ENCODE results near the gene ADGRL1. TPM values are rescaled to one million over a fixed set of nuclear protein-coding genes. Genes with fewer than 3 reads are reported as not detected.

ADGRL1 gene
- total RNA-seq, 1 experiment from 2014 or later, result 26.5 TPM

DNA sequence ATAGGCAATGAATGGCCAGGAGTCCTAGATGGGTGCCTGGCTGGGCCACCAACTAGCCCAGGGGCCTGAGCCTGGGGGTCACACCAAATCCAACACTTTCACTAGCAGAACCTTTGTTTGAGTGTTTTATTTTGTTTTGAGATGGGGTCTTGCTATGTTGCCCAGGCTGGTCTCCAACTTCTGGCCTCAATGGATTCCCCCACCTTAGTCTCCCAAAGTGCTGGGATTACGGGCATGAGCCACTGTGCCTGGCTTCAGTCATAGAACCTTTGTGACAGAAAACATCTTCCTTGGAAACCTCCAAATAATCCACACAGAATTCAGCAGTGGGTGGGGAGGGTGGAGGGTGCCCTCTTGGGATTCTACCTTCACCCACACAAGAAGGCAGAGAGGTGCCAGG, 94.5 kb downstream of the ADGRL1 start:
- no peaks in the 10 kb centered on the region for H3K4me1 Mint-ChIP-seq (ENCODE audit: low read depth, unreplicated experiment)
- no TSS peak for BruUV-seq (replicated peaks)
- no peak overlapping the region for H3K4me3 Mint-ChIP-seq (ENCODE audit: low read depth, unreplicated experiment)
- no peak for DNase-seq
- TF ChIP-seq CTCF (IDR thresholded peaks at IDR 0.05; ENCODE audit: unreplicated experiment), result no peak
- H3K27me3 Mint-ChIP-seq (ENCODE audit: unreplicated experiment), result no peaks in the 10 kb centered on the region
- H3K9me3 Mint-ChIP-seq (ENCODE audit: low read depth, unreplicated experiment), result no peaks in the 10 kb centered on the region
- H3K27ac Mint-ChIP-seq (ENCODE audit: unreplicated experiment), result no peak overlapping the region
- intact Hi-C loops (cut with micrococcal nuclease; ENCODE audit: unreplicated experiment), result no loop called here
- peaks cover 12% of the 10 kb centered on the region for H3K36me3 Mint-ChIP-seq (ENCODE audit: insufficient read depth, unreplicated experiment)
- CTCF ChIA-PET, result no interaction called here

DNA sequence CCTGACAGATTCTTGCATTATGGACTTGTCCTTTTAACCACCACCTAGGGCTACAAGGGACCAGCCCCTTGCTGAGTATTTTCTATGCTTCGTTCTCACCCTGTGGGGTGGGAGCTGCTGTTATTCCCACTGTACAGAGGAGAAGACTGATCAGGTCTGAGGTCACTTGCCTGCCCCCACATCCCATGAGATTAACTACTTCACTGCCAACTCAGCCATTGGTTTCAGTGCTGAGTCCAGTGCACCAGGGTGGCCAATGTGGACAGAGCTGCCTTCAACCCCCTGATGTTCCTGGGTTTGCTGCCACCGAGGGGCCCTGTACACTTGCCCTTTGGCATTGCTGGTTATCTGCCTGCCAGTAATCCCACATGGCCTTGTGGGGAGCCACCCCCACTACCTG, 95.3 kb downstream of the ADGRL1 start:
- no peak overlapping the region for H3K27ac Mint-ChIP-seq (ENCODE audit: unreplicated experiment)
- H3K4me3 Mint-ChIP-seq (ENCODE audit: low read depth, unreplicated experiment), result no peak overlapping the region
- CTCF ChIA-PET, result interaction anchor here (0.6 kb wide), 1 partner anchor 1378 kb away, joined by 4 read pairs; no protein-coding TSS in a partner anchor
- no peak for DNase-seq
- no peaks in the 10 kb centered on the region for H3K9me3 Mint-ChIP-seq (ENCODE audit: low read depth, unreplicated experiment)
- BruUV-seq (replicated peaks), result no TSS peak
- intact Hi-C loops (cut with micrococcal nuclease; ENCODE audit: unreplicated experiment), result no loop called here
- TF ChIP-seq CTCF (IDR thresholded peaks at IDR 0.05; ENCODE audit: unreplicated experiment), result no peak
- peaks cover 10% of the 10 kb centered on the region for H3K36me3 Mint-ChIP-seq (ENCODE audit: insufficient read depth, unreplicated experiment)
- H3K4me1 Mint-ChIP-seq (ENCODE audit: low read depth, unreplicated experiment), result no peaks in the 10 kb centered on the region
- H3K27me3 Mint-ChIP-seq (ENCODE audit: unreplicated experiment), result no peaks in the 10 kb centered on the region

DNA sequence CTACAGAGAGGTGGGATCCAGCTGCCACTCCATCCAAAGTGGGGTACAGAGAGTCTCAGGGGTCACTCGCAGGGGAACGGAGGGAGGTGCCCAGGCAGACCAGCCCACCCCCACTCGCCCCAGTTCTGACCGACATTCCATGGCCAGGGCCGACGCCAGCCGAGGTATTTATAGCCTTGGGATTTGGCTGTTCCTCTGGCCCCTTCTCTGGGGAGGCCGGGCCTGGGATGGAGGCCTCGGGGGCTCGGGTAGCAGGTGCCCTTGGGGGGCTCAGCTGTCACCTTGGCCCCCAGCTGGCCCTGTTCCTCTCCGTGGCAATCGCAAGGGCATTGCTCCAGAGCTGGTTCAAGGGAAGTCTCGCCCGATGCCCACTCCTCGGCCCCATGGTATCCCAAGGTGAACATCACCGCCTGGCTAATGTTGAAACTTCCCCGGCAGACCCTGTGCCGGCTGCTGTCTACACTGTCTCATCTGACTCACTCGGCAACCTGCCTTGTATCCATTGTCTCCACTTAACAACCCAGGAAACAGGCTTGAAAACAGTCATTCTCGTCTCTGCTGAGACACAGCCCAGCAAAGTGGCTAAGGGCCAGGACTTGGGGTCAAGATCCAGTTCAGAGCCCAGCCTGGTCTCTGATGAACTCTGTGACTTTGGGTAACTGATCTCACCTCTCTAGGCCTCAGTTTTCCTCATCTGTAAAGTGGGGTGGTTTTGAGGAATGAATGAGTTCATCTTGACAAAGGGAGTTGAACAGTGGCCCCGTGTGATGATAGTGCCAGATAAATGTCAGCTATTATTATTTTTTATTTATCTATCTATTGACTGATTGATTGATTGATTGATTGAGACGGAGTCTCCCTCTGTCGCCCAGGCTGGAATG, 98.1 kb downstream of the ADGRL1 start:
- Mint-ChIP-seq H3K36me3 (ENCODE audit: insufficient read depth, unreplicated experiment) (peaks cover 6% of the 10 kb centered on the region), H3K9me3 (ENCODE audit: low read depth, unreplicated experiment) (no peaks in the 10 kb centered on the region), H3K27ac (ENCODE audit: unreplicated experiment) (no peak overlapping the region), H3K27me3 (ENCODE audit: unreplicated experiment) (no peaks in the 10 kb centered on the region), H3K4me3 (ENCODE audit: low read depth, unreplicated experiment) (no peak overlapping the region), H3K4me1 (ENCODE audit: low read depth, unreplicated experiment) (no peaks in the 10 kb centered on the region)
- no peak for TF ChIP-seq CTCF (IDR thresholded peaks at IDR 0.05; ENCODE audit: unreplicated experiment)
- no peak for DNase-seq
- CTCF ChIA-PET, result no interaction called here
- BruUV-seq (replicated peaks), result no TSS peak
- intact Hi-C loops (cut with micrococcal nuclease; ENCODE audit: unreplicated experiment), result no loop called here

GRCh38 chr19:14106840-14107239, 99.1 kb downstream of the ADGRL1 start:
- Mint-ChIP-seq H3K27me3 (ENCODE audit: unreplicated experiment) (no peaks in the 10 kb centered on the region), H3K4me3 (ENCODE audit: low read depth, unreplicated experiment) (no peak overlapping the region), H3K9me3 (ENCODE audit: low read depth, unreplicated experiment) (no peaks in the 10 kb centered on the region), H3K4me1 (ENCODE audit: low read depth, unreplicated experiment) (no peaks in the 10 kb centered on the region), H3K36me3 (ENCODE audit: insufficient read depth, unreplicated experiment) (peaks cover 9% of the 10 kb centered on the region), H3K27ac (ENCODE audit: unreplicated experiment) (no peak overlapping the region)
- BruUV-seq (replicated peaks), result no TSS peak
- DNase-seq, result no peak
- no peak for TF ChIP-seq CTCF (IDR thresholded peaks at IDR 0.05; ENCODE audit: unreplicated experiment)
- CTCF ChIA-PET, result no interaction called here
- intact Hi-C loops (cut with micrococcal nuclease; ENCODE audit: unreplicated experiment), result no loop called here

Measured in Calu3 (cell line).